GM18861 (cell line): ENCODE measurements around the gene THSD4.
"Not testable (repeated sequence)": the region's sequence is repeated elsewhere in the genome, so short reads cannot be mapped to it uniquely, and the experiment has no call there.

Experiments
- ATAC-seq: cut with Tn5 transposase; IDR thresholded peaks from one replicate; pipeline ENCODE4 v1.9.1; 2021; ENCODE audit not compliant: unreplicated experiment

The THSD4 gene

DNA sequence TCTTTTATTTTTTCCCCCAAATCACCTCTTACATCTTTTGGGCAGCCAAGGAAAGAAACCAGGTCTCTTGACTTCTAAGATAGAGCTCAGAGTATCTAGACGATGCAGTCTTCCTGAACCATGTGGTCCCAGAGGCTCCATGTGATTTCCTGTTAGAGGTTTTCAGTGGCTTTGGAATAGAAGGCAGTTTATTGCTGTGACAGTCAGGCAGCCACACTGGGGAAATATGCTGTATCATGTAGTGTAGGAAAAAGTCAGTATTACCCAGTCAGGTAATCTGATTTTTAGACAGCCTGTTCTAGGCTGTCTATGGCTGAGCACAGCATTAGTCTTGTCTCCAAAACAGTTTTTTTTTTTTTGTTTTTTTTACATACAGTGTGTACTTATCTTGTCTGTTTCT, 294.3 kb downstream of the THSD4 start:
- ATAC-seq: no peak

DNA sequence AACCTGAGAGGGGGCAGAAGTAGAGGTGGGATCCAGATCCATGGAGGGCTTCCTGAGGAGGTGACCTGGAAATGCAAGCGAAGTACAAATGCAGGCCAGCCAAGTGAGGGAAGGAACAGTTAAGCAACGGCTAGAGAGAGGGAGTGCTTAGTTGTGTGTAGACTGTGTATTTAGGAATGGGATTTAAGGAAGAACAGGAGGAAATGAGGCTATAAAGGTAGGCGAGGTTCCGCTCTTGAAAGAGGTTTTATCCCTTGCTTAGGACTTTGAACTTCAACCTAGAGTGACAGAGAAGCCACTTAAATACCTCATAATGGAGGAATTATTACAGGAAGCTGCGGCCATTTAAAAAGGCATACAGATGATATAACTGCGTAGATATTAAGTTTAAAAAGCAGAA, 295.1 kb downstream of the THSD4 start:
- no peak for ATAC-seq

DNA sequence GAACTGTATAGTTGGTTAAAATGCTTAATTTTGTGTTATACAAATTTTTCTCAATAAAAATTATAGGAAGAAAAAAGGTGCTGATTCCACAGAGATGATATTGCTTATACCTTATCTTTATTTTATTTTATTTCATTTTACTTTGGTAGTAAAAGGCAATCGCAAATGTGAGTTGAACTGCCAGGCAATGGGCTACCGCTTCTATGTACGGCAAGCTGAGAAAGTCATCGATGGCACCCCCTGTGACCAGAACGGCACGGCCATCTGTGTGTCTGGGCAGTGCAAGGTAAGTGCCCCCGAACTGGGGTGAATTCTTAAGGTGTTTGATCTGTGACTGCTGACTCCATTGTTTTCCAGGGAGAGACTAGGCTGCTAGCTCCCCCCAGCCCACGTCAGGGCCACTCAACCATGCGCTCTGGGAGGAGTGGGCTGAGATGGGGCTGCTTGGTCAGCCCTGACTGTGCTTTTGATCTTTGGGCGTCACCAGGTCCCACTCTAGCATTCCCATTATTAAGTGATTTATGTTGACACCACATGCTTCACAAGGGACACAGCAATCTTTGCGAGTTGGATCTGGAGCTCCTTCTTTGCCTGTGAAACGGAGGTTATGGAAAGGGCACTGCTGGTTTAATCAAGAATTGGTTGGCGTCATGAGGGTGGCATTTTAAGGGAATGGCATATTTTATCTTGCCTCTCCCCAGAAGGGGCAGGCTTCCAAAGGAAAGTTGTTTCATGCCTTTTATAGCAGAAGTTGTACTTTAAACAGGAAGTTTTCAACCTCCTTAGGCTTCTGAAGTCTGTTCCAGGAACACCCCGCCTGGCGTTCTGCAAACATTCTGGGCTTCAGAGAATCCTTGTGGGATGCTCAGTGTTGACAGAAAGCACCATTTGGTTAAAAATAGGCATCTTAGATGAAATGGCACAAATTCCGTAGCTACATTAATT, 296.5 kb downstream of the THSD4 start:
- no peak for ATAC-seq

DNA sequence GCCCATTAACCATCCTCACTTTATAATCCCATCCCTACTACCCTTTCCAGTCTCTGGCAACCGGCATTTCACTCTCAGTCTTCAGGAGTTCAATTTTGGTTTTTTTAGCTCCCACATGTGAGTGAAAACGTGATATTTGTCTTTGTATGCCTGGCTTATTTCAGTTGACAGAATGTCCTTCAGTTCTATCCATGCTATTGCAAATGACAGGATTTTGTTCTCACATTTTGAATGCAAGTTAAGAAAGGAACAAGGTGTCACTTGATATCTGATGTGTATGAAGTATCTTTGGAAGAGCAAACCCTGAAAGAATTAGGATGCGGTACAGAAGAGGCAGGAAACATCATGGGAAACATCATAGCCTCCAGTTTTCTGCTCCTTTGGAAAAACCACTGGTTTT, 298.1 kb downstream of the THSD4 start:
- no peak for ATAC-seq

DNA sequence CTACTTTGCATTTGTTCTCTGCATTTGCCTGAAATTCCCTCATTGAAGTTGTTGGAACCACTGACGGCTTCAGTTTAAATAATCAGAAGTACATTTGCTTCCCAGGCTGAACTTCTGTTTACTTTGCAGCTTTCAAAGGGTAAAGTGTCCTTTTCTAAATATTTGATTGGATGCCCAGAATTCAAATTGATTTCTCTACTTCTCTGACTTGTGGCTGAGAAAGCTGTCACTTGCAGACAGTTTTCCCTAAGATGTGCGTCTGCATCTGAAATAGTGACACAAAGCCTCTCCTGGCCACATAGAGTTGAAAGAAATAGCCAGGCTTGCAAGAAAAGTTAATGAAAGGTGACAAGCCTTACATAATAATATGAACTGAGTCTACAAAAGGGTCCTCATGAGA, 299.6 kb downstream of the THSD4 start:
- no peak for ATAC-seq

DNA sequence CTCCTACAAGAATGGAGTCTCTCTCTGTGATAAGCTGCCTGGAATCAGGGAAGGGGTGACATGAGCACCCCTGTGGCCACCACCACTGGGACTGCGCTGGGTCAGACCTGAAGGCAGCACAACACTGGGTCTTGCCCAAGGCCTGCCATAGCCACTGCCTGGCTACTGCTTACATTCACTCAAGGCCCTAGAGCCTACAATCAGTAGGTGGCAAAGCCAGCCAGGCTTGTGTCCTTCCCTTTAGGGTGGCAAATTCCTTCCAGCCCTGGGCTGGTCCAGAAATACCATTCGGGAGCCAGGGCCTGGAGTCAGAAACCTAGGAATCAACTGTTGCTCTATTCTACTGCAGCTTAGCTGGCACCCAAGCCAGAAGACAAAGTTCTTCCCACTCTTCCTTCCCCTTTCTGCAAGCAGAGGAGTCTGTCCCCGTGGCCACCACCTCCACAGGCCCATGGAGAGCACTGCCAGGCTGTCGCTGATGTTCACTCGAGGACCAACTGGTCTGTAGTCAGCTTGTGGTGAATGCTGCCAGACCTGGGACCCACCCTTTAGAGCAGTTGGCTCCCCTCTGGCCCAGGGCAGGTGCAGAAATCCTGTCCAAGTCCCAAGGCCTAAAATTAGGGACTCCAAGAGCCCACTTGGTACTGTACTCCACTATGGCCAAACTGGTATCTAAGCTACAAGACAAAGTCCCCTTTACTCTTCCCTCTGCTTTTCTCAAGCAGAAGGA, 307.4 kb downstream of the THSD4 start:
- no peak for ATAC-seq

DNA sequence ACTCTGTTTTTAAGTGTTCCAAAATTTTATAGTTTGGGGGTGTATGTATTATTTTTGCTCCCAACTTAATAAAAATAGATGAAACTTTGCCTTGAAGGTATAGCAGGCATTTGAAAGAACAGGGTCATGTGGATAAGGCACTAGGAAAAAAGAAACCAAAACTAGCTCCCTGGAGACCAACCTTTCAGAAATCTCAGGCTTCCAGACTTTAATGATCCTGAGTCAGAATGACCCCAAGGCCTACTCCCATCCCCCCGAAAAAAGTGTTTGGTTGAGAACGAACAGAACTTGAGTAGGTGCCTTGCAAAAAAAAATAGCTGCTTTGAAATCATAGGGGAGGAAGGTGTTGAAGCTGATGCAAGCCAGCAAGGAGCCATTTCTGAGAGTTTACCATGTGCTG, 309.5 kb downstream of the THSD4 start:
- ATAC-seq: no peak

DNA sequence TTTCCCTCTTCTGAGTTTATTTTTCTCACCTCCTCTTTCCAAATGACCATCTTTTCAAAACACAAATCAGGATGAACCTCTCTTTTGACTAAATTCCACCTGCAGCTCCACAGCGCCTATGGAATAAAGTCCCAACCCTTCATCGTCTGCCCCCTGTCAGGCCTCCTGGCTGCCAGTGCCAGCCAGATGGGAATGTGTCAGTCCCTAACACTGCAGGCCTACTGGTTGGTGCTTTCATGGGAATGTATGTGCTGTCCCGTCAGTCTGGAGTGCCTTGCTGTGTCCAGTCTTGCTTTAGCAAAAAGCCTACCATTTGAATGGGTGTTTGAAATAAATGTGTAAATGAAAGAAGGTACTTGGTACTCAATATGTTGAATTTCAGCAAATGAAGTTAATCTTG, 310.1 kb downstream of the THSD4 start:
- no peak for ATAC-seq

DNA sequence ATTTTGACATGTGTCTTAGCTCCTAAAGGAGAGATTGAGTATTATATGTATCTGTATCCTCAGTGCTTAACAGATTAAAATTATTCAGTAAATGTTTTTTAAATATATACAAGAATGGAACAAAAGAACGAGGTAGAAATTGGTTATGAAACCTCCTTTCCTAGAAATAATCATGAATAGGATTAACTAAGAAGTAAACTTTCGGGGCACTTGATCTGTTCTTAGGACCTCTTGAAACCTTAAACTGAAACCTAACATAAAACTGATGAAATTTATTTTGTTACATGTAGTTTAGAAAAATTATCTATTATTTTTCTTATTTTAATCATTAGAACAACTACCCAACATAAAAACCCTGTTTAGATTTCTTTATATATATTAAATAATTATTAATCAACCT, 311.5 kb downstream of the THSD4 start:
- no peak for ATAC-seq

DNA sequence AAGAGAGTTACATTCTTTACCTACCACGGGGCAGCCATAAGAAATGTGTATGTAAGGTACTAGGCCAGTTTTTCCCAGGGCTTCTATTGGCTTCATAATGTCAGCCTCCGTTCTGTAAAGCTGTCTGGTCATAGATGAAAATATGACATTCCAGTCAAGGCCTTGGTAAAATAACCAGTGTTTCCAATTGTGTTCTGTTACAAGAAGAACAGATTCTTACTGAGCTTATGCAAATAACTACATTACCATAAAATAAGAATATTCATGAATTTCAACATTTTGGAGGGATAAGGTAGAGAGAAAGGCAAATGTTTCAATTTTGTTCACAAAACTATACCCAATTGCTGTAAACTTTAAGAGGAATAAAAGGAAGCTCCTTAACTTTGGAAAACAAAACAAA, 315.5 kb downstream of the THSD4 start:
- ATAC-seq: no peak

DNA sequence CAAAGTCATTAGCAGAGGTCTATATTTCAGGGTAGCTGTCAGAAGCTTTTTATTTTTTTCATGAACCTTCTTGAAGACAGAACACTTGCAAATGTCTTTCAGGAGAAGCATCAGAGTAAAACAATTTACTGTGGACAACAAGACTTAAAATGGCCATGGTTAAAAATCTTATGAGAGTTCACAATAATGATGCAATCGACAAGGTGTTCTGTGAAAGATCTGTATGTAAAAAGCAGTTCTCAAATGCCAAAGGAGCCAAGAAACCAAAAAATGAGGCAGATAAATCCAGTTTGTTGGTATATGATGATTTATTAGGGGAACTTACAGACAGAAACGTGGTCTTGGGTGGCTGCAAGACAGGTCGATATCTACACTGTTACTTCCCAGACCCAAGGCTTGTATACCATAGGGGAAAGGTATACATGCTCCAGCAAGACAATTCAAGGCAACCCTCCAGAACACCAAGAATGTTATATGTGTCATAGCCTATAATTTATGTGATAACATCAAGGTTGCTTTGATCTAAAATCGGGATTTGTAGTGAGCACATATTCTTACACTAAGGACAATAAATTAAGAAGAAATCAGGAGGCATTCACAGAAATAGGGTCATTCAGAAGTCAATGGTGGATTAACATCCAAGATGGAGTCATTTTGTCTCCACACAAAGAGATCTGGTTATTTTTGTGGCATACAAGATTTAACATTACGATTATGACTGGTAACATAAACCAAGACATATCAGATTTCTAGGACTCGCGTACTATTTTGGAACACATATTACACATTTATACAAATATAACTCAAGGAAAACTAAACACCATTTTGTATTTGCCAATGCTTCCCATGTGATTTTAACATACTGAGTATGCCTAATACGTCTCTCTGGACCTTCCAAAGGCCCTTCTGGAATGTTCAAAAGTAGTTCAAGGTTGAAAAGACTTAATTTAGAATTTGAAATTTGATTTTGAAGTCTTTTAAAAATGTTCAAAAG, 316.4 kb downstream of the THSD4 start:
- ATAC-seq: no peak

DNA sequence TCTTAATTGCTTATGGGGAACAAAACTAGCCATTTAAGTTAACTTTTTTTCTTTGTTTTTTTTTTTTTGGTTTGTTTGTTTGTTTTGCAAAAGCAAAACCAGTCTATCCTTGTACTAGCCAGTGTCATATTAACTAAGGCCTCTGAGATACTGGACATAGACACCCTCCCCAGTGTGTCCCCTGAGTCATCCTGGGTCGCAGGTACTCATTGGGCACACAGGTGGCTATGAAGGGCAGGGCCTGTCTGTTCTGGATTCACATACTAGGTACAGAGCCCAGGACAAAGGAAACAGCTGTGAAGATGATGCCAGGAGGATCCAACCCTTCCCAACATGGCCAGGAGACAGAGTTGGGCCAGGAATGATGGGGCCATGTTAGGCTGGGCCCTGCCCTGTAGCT, 318.1 kb downstream of the THSD4 start:
- ATAC-seq: no peak

DNA sequence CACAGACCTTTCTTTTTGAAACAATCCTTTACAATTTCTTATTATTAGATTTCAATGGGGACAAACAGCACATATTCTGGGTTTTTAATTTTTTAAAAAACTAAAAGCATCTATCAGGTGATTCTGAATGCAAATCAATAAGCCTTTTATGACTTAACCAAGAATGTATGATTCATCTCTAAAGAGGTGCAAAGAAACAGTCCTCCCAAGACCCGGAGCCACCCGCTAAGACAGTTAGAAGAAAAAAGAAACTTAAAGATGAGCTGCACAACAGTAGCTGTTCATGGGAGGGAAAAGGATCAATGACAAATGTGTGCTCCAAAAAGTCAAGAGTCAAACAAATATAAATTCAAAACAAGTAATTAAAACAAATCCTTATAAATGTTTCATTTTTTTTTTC, 319.5 kb downstream of the THSD4 start:
- no peak for ATAC-seq

DNA sequence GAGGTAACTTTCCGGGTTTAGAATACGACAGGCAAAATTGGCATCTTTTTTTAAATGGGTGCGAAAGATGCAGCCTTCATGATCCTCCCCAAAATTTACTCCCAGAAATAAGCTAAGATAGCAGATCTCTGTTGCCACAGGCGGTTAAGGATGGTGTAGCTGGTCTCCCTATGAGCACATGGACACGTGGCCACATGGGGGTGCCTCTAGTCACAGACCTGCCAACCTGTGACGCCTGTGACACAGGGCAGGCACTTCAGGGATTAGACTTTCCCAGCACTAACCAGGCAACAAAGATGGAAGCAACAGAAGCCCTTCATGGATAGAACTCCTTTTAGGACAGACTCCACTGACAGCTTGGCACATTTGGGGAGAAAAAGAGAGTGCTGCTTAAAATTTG, 320.3 kb downstream of the THSD4 start:
- no peak for ATAC-seq

DNA sequence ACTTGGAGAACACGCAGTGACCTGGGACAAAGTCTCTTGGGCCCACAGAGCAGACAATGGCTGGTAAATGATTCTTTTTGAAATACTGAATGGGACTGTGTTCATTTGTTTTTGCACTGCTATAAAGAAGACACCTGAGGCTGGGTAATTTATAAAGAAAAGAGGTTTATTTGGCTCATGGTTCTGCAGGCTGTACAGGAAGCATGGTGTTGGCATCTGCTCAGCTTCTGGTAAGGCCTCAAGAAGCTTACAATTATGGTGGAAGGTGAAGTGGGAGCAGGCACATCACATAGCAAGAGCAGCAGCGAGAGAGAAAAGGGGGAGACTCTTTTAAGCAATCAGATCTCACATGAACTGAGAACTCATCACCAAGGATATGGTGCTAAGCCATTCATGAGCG, 321.6 kb downstream of the THSD4 start:
- no peak for ATAC-seq

DNA sequence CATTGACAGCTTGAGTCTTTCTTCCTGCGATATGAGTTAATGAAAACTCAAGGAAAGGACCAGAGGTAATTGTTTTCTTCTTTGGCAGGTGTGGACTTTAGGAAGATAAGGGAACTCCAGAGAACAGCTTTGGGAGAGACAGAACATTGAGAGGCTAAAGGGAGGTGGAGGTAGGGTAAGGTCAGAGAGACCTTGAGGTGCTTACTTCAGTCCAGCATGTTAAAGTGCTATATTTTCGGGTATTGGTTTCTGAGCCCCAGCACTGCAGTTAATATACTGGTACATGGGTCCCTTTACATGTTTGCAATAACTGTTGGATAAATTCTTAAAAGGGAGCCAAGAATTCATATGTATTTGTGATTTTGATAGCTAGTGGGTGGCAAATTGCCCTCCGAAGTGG, 322.1 kb downstream of the THSD4 start:
- no peak for ATAC-seq

DNA sequence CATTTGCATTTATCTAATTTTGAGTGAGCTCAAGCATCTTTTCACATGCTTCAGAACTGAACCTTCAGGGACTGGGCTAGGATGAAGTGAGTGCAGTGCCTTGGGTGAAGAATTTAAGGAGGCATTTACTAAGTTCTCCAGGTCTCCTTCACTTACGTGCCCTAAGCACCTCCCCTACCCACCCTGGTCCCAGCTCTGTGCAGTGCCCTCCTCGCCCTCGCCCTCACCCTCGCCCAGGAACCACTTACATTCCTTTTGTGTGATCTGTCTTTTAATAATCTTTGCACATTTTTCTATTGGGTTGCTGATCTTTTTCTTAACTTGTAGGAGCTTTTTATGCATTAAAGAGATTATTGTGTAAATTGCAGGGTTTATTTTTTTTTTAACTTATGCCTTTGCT, 322.6 kb downstream of the THSD4 start:
- ATAC-seq: no peak

DNA sequence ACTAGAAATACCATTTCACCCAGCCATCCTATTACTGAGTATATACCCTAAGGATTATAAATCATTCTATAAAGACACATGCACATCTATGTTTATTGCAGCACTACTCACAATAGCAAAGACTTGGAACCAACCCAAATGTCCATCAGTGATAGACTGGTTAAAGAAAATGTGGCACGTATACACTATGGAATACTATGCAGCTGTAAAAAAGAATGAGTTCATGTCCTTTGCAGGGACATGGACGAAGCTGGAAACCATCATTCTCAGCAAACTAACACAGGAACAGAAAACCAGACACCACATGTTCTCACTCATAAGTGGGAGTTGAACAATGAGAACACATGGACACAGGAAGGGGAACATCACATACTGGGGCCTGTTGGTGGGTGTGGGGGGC, 324.2 kb downstream of the THSD4 start:
- ATAC-seq: not testable (repeated sequence)

DNA sequence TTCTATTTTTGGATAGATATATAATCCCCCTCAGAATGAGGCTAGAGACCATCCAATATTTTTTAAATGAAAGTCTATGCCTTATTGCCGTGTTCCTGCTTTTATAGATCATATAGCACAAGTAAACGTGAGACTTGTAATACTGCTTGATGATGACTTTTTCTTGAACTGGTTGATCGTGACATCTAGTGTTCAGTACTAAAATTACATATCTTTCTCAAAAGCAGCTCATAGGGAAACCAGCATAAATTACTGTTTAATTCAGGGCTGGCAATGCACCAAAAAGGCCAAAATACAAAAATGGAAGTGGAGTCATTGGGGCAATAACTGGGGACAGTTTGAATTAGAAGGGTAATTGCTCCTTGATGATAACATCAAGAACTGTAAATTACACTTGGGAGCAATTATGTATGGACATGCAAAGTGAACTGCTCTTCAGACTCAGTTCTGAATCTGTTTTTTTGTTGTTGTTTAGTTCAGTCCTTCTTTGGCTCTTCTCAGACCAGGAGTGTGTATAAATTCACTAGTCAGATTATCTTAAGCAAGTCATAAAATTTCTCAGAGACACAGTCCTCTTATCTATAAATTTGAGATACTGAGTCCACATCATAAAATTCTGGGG, 325.3 kb downstream of the THSD4 start:
- ATAC-seq: no peak

DNA sequence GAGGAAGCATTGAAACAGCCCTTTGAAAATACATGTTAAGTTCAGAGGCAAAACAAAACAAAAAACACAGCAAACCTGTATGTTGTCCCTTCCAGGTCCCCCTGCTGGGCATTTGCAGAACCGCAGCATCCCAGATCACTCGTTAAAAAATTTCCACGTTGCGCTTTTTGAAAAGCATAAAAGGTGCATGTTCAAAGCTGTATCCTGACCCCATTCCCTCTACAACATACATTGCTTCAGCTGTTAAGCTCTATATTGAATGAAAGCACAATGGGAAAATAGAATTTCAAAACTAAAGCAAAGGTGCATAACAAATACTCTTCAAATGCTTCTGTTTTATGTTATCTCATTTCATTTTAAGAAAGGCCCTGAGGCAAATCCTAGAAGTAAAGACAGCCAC, 328.3 kb downstream of the THSD4 start:
- no peak for ATAC-seq
